ENCODE data around the gene MPPED1.

Gene MPPED1, protein sequence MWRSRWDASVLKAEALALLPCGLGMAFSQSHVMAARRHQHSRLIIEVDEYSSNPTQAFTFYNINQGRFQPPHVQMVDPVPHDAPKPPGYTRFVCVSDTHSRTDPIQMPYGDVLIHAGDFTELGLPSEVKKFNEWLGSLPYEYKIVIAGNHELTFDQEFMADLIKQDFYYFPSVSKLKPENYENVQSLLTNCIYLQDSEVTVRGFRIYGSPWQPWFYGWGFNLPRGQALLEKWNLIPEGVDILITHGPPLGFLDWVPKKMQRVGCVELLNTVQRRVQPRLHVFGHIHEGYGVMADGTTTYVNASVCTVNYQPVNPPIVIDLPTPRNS

DNA sequence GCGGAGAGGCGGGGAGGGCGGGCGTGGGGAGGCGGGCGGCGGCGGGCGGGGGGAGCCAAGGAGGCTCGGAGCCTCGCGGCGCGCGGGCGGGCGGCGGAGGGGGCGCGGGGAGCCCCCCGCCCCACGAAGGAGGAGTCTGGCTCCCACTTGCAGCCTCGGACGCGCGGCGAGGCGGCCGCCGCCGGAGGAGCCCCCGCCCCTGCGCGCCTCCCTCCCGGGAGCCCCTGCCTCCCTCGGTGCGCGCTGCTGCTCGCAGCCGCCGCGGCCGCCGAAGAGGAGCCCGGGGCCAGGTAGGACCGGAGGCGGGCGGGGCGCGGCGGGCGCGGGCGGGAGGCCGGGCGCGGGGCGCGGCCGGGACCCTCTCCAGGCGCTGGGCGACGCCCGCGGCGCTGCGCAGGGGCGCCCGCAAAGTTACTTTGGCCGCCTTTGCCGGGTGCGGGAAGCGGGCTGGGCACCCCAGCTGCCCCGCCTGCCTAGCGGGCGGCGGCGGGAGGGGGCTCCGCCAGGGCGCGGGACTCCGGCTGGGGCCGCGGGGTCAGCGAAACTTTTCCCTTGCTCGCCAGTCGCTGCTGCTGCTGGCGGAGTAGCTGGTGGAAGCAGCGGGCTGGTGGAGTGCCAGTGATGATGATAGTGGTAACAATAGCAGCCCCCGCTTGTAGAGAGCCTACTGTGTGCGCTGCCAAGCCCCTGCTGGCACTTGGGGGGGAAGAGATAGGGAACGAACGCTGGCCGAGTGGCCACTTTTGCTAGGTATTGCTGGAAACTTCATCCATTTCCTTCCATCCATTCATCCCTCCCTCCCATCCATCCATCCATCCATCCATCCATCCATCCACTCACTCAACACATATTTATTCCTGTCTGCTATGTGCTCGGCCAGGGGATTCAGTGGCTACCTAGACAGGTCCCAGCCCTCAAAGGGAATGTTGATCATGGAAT lies at the start of gene MPPED1:
Gene MPPED1 (plus strand): TSS at position 146 of the 939 bp plus-strand sequence. CDS start 12,972 bp downstream, outside the sequence.
- DNase-seq (ENCODE audit: low read depth): no peak
- H3K4me3 ChIP-seq (replicated peaks; ENCODE audit: low read depth, low read length): no peak within 1 kb of the TSS
- TF ChIP-seq, protein P1, sequence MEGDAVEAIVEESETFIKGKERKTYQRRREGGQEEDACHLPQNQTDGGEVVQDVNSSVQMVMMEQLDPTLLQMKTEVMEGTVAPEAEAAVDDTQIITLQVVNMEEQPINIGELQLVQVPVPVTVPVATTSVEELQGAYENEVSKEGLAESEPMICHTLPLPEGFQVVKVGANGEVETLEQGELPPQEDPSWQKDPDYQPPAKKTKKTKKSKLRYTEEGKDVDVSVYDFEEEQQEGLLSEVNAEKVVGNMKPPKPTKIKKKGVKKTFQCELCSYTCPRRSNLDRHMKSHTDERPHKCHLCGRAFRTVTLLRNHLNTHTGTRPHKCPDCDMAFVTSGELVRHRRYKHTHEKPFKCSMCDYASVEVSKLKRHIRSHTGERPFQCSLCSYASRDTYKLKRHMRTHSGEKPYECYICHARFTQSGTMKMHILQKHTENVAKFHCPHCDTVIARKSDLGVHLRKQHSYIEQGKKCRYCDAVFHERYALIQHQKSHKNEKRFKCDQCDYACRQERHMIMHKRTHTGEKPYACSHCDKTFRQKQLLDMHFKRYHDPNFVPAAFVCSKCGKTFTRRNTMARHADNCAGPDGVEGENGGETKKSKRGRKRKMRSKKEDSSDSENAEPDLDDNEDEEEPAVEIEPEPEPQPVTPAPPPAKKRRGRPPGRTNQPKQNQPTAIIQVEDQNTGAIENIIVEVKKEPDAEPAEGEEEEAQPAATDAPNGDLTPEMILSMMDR (IDR thresholded peaks at IDR 0.05; ENCODE audit: low read length, missing control alignments): no peak

DNA sequence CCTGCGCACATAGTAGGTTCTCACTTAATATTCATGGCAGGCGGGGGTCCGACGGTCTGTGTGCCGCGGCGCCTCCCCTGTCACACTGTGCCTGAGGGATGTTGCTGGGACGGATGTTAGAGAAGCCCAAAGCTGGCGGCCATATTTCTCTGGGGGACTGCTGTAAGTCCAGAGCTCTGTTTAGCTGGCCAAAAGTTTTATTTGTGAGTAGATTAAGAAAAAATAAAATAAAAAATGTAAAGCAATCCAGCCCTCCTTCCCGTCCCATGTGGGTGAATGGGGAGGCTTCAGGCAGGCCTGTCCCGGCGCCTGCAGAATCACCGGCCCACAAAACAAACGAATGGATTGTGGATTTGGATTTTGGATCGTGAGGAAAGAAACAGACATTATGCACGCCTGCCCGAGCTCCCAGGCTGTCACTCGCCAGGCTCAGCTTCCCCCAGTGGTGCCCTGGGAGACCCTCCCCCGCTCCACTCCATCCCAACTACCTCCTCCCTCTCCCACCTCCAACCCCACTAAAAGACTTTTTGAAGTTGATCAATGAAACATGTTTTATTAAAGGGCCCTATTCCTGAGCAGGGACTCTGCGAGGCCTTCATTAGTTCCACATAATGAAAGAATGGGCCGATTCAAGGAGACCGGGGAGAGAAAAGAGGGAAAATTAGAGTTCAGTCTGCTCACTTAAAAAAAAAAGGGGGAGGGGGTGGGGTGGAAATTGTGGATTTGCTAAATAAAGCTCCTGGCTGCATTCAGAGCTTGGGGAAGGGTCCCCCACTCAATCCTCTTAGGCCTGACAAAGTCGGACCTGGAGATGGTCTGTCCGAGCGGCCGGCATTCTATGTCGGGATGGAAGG lies 48.3 kb upstream of the MPPED1 start:
- no peak for DNase-seq (ENCODE audit: low read depth)
- TF ChIP-seq, protein P1 (IDR thresholded peaks at IDR 0.05; ENCODE audit: low read length, missing control alignments): no peak
- no peak overlapping the region for H3K4me3 ChIP-seq (replicated peaks; ENCODE audit: low read depth, low read length)

DNA sequence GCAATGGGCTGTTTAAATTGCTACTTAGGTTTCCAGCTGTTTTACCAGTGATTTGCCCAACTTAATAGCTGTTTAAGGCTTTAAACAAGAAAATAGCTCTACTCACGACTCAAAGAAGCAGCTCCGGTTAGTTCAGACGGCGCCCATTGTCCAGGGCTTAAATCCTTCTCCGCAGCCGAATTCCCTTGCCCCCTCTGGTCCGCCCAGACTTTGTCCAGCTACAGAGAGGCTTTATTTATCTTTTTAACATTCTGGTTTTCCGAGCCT lies 47.7 kb upstream of the MPPED1 start:
- H3K4me3 ChIP-seq (replicated peaks; ENCODE audit: low read depth, low read length): no peak overlapping the region
- DNase-seq (ENCODE audit: low read depth): no peak
- TF ChIP-seq, protein P1 (IDR thresholded peaks at IDR 0.05; ENCODE audit: low read length, missing control alignments): no peak

DNA sequence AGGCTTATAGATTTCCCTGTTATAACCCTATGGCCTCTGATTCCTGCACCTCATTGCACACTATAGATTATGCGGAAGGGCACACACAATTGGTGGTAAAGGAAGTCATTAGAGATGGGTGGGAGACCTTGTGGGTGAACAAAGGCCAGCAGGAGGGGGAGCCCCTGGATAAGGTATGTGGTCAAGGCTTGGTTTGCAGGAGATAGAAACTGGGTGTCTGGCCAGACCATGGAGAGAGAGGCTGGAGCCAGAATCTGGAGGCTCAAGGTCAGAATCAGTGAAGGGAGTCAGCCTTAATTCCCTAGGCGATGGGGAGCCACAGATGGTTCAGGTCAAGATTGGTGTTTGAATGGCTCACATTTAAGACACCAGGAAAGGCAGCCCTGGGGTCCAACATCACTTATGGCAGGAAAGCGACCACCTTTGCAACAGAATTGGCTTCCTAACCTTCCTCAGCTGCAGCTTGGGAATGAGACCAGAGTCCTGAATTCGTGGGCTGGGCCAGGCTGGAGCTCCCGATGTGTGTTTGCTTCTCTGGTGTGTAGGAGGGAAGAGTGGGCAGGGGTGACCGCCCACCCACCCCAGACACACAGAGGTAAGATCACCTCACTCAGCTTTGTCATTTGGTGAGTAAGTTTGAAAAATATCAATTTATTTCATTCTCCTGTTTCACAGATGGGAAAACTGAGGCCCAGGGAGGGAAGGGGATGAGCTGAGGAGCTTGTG lies 45.9 kb upstream of the MPPED1 start:
- H3K4me3 ChIP-seq (replicated peaks; ENCODE audit: low read depth, low read length): no peak overlapping the region
- TF ChIP-seq, protein P1 (IDR thresholded peaks at IDR 0.05; ENCODE audit: low read length, missing control alignments): no peak

DNA sequence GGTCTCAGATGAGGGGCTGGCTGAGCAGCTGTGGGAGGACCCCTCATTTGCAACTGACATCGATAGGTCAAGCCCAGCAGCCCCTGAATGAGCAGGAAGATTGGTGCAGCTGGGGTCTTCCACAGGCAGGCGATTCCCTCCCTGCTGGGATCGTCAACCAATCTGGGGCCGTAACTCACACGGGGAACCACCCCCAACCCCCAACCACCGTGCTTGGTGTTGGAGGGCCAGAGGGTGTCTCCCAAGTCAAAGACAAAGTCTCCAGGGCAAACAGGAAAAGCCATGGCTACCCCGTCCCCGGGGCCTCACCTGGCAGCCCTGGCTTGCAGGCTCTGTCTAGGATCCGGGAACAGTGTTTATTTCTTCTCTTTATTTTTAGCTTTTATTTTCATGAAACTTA lies 41.8 kb upstream of the MPPED1 start:
- DNase-seq (ENCODE audit: low read depth): no peak
- TF ChIP-seq, protein P1 (IDR thresholded peaks at IDR 0.05; ENCODE audit: low read length, missing control alignments): no peak
- no peak overlapping the region for H3K4me3 ChIP-seq (replicated peaks; ENCODE audit: low read depth, low read length)

More for the DNA sequence above, 45.9 kb upstream of the MPPED1 start:
- no peak for DNase-seq (ENCODE audit: low read depth)

DNA sequence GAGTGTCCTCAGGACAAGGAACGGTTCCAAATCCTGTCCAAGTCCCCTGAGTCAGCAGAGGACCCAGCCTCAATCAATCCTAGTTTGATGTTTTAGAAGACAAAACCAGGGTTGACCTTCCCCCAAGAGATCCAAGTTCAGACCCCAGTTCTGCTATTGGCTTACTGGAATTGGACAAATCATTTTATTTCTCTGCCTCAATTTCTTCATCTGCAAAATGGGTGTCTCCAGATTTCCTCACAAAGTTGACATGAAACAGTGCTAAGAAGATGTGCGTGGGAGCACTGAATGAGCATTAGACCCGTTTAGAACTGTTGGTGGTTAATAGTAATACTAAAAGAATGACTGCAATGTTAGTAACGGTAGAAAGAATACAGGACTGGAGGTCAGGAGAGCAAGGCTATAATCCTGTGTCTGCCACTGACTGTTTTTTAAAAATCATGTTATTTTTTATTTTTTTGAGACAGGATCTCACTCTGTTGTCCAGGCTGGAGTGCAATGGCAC lies 35.8 kb upstream of the MPPED1 start:
- peak; percentile 3 for DNase-seq (ENCODE audit: low read depth)
- TF ChIP-seq, protein P1 (IDR thresholded peaks at IDR 0.05; ENCODE audit: low read length, missing control alignments): no peak

More for the DNA sequence above, 35.8 kb upstream of the MPPED1 start:
- H3K4me3 ChIP-seq (replicated peaks; ENCODE audit: low read depth, low read length): no peak overlapping the region
